ENCODE results near the gene ANKRD44.
A peak's percentile ranks its signal among the peaks of the same experiment; 100 is the strongest.

Gene ANKRD44

GRCh38 chr2:197128897-197129296 lies 181.7 kb downstream of the ANKRD44 start:
- Histone ChIP-seq H3K4me2 (ENCODE audit: low read length) (no peak overlapping the region), H2AFZ (ENCODE audit: low read length) (no peak overlapping the region), H3F3A (ENCODE audit: insufficient read depth, low read length) (no peaks in the 10 kb centered on the region), H3K36me3 (ENCODE audit: insufficient read depth, low read length) (peaks cover 24% of the 10 kb centered on the region; the same call in 1 of the 2 replicates), H3K79me2 (ENCODE audit: insufficient read depth, low read length) (no peaks in the 10 kb centered on the region), H3K27me3 (ENCODE audit: insufficient read depth, low read length) (no peaks in the 10 kb centered on the region), H3K4me1 (ENCODE audit: insufficient read depth, low read length, severe bottlenecking) (peaks cover 48% of the 10 kb centered on the region), H3K9ac (ENCODE audit: low read length) (no peak overlapping the region), H4K20me1 (ENCODE audit: insufficient read depth, low read length) (no peaks in the 10 kb centered on the region), H3K9me3 (ENCODE audit: low read length) (no peaks in the 10 kb centered on the region), H3K9me2 (ENCODE audit: low read depth, low read length) (no peaks in the 10 kb centered on the region), H3K27ac (ENCODE audit: low read depth, low read length, poor library complexity, severe bottlenecking) (peak overlapping the region; percentile 95), H3K4me3 (ENCODE audit: low read depth, low read length, poor library complexity, severe bottlenecking) (no peak overlapping the region)
- no peak for TF ChIP-seq EZH2 (IDR thresholded peaks at IDR 0.05; ENCODE audit: borderline replicate concordance, low read length)
- no peak for TF ChIP-seq CTCF (IDR thresholded peaks at IDR 0.05; ENCODE audit: low read length)

GRCh38 chr2:197128126-197128525 lies 182.5 kb downstream of the ANKRD44 start:
- H3K27ac ChIP-seq (ENCODE audit: low read depth, low read length, poor library complexity, severe bottlenecking), result no peak overlapping the region

GRCh38 chr2:197126630-197127352 lies 183.8 kb downstream of the ANKRD44 start:
- no peaks in the 10 kb centered on the region for H3F3A ChIP-seq (ENCODE audit: insufficient read depth, low read length)
- no peaks in the 10 kb centered on the region for H3K27me3 ChIP-seq (ENCODE audit: insufficient read depth, low read length)
- H3K9me3 ChIP-seq (ENCODE audit: low read length), result no peaks in the 10 kb centered on the region
- no peaks in the 10 kb centered on the region for H3K9me2 ChIP-seq (ENCODE audit: low read depth, low read length)
- no peak for TF ChIP-seq EZH2 (IDR thresholded peaks at IDR 0.05; ENCODE audit: borderline replicate concordance, low read length)
- TF ChIP-seq CTCF (IDR thresholded peaks at IDR 0.05; ENCODE audit: low read length), result no peak
- H3K4me1 ChIP-seq (ENCODE audit: insufficient read depth, low read length, severe bottlenecking), result peaks cover 42% of the 10 kb centered on the region
- H3K9ac ChIP-seq (ENCODE audit: low read length), result no peak overlapping the region
- no peak overlapping the region for H3K27ac ChIP-seq (ENCODE audit: low read depth, low read length, poor library complexity, severe bottlenecking)
- H3K4me3 ChIP-seq (ENCODE audit: low read depth, low read length, poor library complexity, severe bottlenecking), result no peak overlapping the region
- peaks cover 26% of the 10 kb centered on the region; the same call in 1 of the 2 replicates for H3K36me3 ChIP-seq (ENCODE audit: insufficient read depth, low read length)
- H4K20me1 ChIP-seq (ENCODE audit: insufficient read depth, low read length), result no peaks in the 10 kb centered on the region
- no peak overlapping the region for H3K4me2 ChIP-seq (ENCODE audit: low read length)
- no peak overlapping the region for H2AFZ ChIP-seq (ENCODE audit: low read length)
- no peaks in the 10 kb centered on the region for H3K79me2 ChIP-seq (ENCODE audit: insufficient read depth, low read length)

More at GRCh38 chr2:197128126-197128525, 182.5 kb downstream of the ANKRD44 start:
- H3K4me2 ChIP-seq (ENCODE audit: low read length), result no peak overlapping the region
- H3K9me2 ChIP-seq (ENCODE audit: low read depth, low read length), result no peaks in the 10 kb centered on the region
- no peak for TF ChIP-seq CTCF (IDR thresholded peaks at IDR 0.05; ENCODE audit: low read length)
- TF ChIP-seq EZH2 (IDR thresholded peaks at IDR 0.05; ENCODE audit: borderline replicate concordance, low read length), result no peak
- H3K9ac ChIP-seq (ENCODE audit: low read length), result no peak overlapping the region
- peaks cover 54% of the 10 kb centered on the region for H3K4me1 ChIP-seq (ENCODE audit: insufficient read depth, low read length, severe bottlenecking)
- H3K4me3 ChIP-seq (ENCODE audit: low read depth, low read length, poor library complexity, severe bottlenecking), result no peak overlapping the region
- H2AFZ ChIP-seq (ENCODE audit: low read length), result no peak overlapping the region
- H4K20me1 ChIP-seq (ENCODE audit: insufficient read depth, low read length), result no peaks in the 10 kb centered on the region
- H3K27me3 ChIP-seq (ENCODE audit: insufficient read depth, low read length), result no peaks in the 10 kb centered on the region
- H3F3A ChIP-seq (ENCODE audit: insufficient read depth, low read length), result no peaks in the 10 kb centered on the region
- peaks cover 26% of the 10 kb centered on the region; the same call in 1 of the 2 replicates for H3K36me3 ChIP-seq (ENCODE audit: insufficient read depth, low read length)
- H3K9me3 ChIP-seq (ENCODE audit: low read length), result no peaks in the 10 kb centered on the region
- H3K79me2 ChIP-seq (ENCODE audit: insufficient read depth, low read length), result no peaks in the 10 kb centered on the region
